RPMI7951 (cell line): Measurements from ENCODE around the gene NRN1. TPM values are rescaled to one million over a fixed set of nuclear protein-coding genes. Genes with fewer than 3 reads are reported as not detected.
"Not testable (repeated sequence)": the region's sequence is repeated elsewhere in the genome, so short reads cannot be mapped to it uniquely, and the experiment has no call there.

Experiments used
- DNase-seq: peaks from one replicate; pipeline ENCODE4 v3.0.0-alpha.2; 2012; ENCODE audit warnings: low read depth
- total RNA-seq: library from RNA; depleted of rRNA; stranded (reverse); fragments of >200 nt; shearing (Covaris generic); gene quantifications from 2 replicates; pipeline ENCODE4 v1.2.3, GENCODE V29; 2014

Gene NRN1
- total RNA-seq, 1 experiment from 2014 or later = 26.8 TPM

GRCh38 chr6:5984150-5985089 lies 22.3 kb downstream of the NRN1 start:
- no peak for DNase-seq

GRCh38 chr6:5981126-5982026 lies 25.3 kb downstream of the NRN1 start:
- DNase-seq = peak; percentile 94

- peak; percentile 87 for DNase-seq
These were observed 26.9 kb downstream of the NRN1 start for GRCh38 chr6:5979650-5980420.

GRCh38 chr6:5976811-5977210 lies 29.9 kb downstream of the NRN1 start:
- DNase-seq = no peak

GRCh38 chr6:5968817-5969734 lies 37.6 kb downstream of the NRN1 start:
- DNase-seq = peak; percentile 78

GRCh38 chr6:5968036-5968435 lies 38.7 kb downstream of the NRN1 start:
- DNase-seq = not testable (repeated sequence)

GRCh38 chr6:5967594-5967993 lies 39.1 kb downstream of the NRN1 start:
- DNase-seq = no peak

- no peak for DNase-seq
These were observed 43.9 kb downstream of the NRN1 start for GRCh38 chr6:5962794-5963193.

GRCh38 chr6:5961836-5962235 lies 44.9 kb downstream of the NRN1 start:
- DNase-seq = no peak

- no peak for DNase-seq
These were observed 46.3 kb downstream of the NRN1 start for GRCh38 chr6:5960456-5960855.

GRCh38 chr6:5958921-5959320 lies 47.8 kb downstream of the NRN1 start:
- no peak for DNase-seq

- peak; percentile 50 for DNase-seq
These were observed 49.8 kb downstream of the NRN1 start for GRCh38 chr6:5956939-5957338.

GRCh38 chr6:5950361-5950785 lies 56.4 kb downstream of the NRN1 start:
- peak; percentile 40 for DNase-seq
